Body of pancreas (tissue), 4 donors: Measurements from ENCODE around the gene EPHB1. TPM values are rescaled to one million over a fixed set of nuclear protein-coding genes. Genes with fewer than 3 reads are reported as not detected.

Source experiments
- ATAC-seq: fragments of 150-250 bp; one replicate; pipeline ENCODE4 v1.9.1; 2016
- DNase-seq, 4 donors: peaks; one replicate each; pipeline ENCODE4 v3.0.0-alpha.2; 2019
- H3K27ac ChIP-seq, 4 donors: fragments of 200-600 bp; sonication (generic); 1 replicate in 3 of 4; 2 replicates in 1 of 4; pipeline versions ENCODE4 v1.5.1 to v1.6.1; 2016 to 2019; ENCODE audit warnings: mild to moderate bottlenecking in 1 of 4, mixed read lengths in 1 of 4, moderate library complexity in 1 of 4
- H3K27me3 ChIP-seq, 2 donors: fragments of 200-600 bp; sonication (generic); one replicate each; pipeline ENCODE4 v1.6.0; 2016; ENCODE audit warnings: mild to moderate bottlenecking in 1 of 2
- H3K36me3 ChIP-seq, 2 donors: fragments of 200-600 bp; sonication (generic); replicated peaks in 1 of 2; 2 replicates each; pipeline ENCODE4 v1.5.1; 2016; ENCODE audit warnings: low read depth in 2 of 2; ENCODE audit not compliant: insufficient read depth in 1 of 2
- H3K4me1 ChIP-seq: fragments of 200-600 bp; sonication (generic); one replicate; pipeline ENCODE4 v1.6.0; 2016
- H3K4me3 ChIP-seq, 2 donors: fragments of 200-600 bp; sonication (generic); 1 replicate in 1 of 2; 2 replicates in 1 of 2; pipeline ENCODE4 v1.5.1; 2016 to 2019
- H3K9me3 ChIP-seq, 3 donors: fragments of 200-600 bp; sonication (generic); 1 replicate in 2 of 3; 2 replicates in 1 of 3; pipeline ENCODE4 v1.5.1; 2016
- CTCF ChIP-seq, 7 experiments: fragments of 450-650 bp in 4 of 7; fragments of 200-600 bp in 3 of 7; sonication (generic) in 3 of 7; IDR thresholded peaks; one replicate each; pipeline ENCODE4 v1.5.1; 2016 to 2019; ENCODE audit warnings: antibody characterized with exemption in 7 of 7
- POLR2A ChIP-seq, 3 donors: fragments of 450-650 bp; IDR thresholded peaks; one replicate each; pipeline ENCODE4 v1.6.1; 2016; ENCODE audit warnings: antibody characterized with exemption in 3 of 3, mild to moderate bottlenecking in 2 of 3
- WGBS, 2 donors: methylation state at CpG; one replicate each; pipeline ENCODE4 v1.1.5; 2017; 5-methylcytosine and 5-hydroxymethylcytosine counted together
- intact Hi-C: fragments of 100-400 bp; cut with DNase I; formaldehyde crosslinking; loops from one replicate; pipeline ENCODE4 v1.15.1; 2023
- total RNA-seq, 2 donors: library from RNA; depleted of rRNA; stranded (reverse); fragments of >200 nt; gene quantifications; one replicate each; pipeline ENCODE4 v1.1.0, GENCODE V29; 2016

Gene EPHB1
- total RNA-seq, 2 donors from 2014 or later, result 1.3 TPM; not detected in 1

DNA sequence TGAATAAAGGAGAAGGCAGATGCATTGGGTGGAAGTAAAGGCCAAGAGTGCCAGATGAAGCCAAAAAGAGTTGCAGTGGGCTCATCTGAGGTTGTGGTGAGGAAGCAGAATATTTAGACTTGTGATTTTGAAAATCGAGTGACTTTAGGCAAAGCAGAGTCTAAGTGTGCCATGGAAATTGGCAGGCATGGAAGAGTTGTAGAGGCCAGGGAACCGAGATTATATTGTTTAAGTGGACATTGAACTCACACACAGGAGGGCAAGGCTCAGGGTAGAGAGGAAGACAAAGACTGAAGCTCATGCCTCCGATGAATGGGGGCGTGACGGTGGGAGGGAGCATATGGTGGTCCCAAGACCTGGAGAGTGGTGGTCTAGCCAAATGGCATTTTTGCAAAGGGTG is 347.5 kb downstream of the EPHB1 start:
- DNase-seq, result no peak
- Histone ChIP-seq H3K9me3 (no peaks in the 10 kb centered on the region), H3K4me3 (no peak overlapping the region), H3K36me3 (no peaks in the 10 kb centered on the region), H3K27me3 (no peaks in the 10 kb centered on the region), H3K4me1 (no peaks in the 10 kb centered on the region), H3K27ac (no peak overlapping the region)
- ATAC-seq, result no peak
- WGBS, 2 donors, result 71 to 76% methylated on average over 5 of the region's 5 CpGs
- TF ChIP-seq CTCF (IDR thresholded peaks at IDR 0.05) (no peak), POLR2A (IDR thresholded peaks at IDR 0.05) (no peak)
- intact Hi-C loops, result no loop called here

DNA sequence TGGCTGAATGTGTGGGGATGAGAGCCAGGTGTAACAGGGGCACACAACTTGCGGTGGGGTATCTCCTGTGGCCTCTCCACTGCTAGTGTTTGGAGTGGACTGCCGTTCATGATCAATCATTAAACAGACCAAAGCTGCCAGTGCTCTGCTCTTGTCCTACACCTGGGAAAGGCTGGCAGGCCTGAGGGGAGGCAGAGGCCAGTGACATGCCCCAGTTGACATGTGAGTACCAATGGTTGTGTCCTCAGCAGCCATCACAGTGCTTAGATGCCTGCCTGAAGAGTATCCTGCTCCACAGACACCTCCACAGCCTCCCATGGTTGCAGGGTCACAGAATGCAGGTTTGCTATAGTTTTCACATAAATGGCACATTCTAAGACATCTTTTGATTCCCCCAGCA is 348.4 kb downstream of the EPHB1 start:
- intact Hi-C loops, result no loop called here
- no peaks in the 10 kb centered on the region for H3K27me3 ChIP-seq

GRCh38 chr3:135145581-135145980 is 350.5 kb downstream of the EPHB1 start:
- Histone ChIP-seq H3K27me3 (no peaks in the 10 kb centered on the region), H3K27ac (no peak overlapping the region), H3K36me3 (no peaks in the 10 kb centered on the region), H3K4me3 (no peak overlapping the region), H3K4me1 (no peaks in the 10 kb centered on the region), H3K9me3 (no peaks in the 10 kb centered on the region)
- intact Hi-C loops, result no loop called here
- 80 to 86% methylated on average over 3 of the region's 3 CpGs for WGBS, 2 donors
- TF ChIP-seq CTCF (IDR thresholded peaks at IDR 0.05), result no peak
- no peak for TF ChIP-seq POLR2A (IDR thresholded peaks at IDR 0.05)
- DNase-seq, result no peak
- no peak for ATAC-seq

More for the DNA sequence above, 348.4 kb downstream of the EPHB1 start:
- no peak overlapping the region for H3K27ac ChIP-seq
- H3K4me1 ChIP-seq, result no peaks in the 10 kb centered on the region
- no peak for TF ChIP-seq POLR2A (IDR thresholded peaks at IDR 0.05)
- no peak for TF ChIP-seq CTCF (IDR thresholded peaks at IDR 0.05)
- 35% methylated on average over 2 of the region's 2 CpGs; no CpG with 5 or more reads in 1 of the 2 donors for WGBS, 2 donors
- ATAC-seq, result no peak
- no peak for DNase-seq
- no peak overlapping the region for H3K4me3 ChIP-seq
- no peaks in the 10 kb centered on the region for H3K36me3 ChIP-seq
- no peaks in the 10 kb centered on the region for H3K9me3 ChIP-seq

DNA sequence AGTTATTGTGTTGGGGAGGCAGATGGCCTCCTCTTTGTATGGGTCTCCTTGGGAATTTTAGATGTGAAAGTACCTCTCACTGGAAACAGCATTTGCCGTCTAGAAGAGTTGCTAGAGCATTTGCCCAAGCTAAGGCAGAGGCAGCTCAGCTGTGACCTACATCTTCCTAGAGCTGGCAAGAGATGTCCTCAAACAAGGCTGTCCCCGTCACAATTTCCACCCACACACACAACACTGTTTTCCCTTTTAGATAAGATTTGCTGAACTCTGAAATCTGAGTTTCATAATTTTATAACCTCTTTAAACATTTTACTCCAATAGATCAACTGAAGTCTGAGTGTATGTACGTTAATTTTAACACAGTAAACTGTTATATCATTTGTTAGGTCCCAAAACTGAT is 352.6 kb downstream of the EPHB1 start:
- Histone ChIP-seq H3K4me3 (no peak overlapping the region), H3K27ac (no peak overlapping the region), H3K27me3 (no peaks in the 10 kb centered on the region), H3K4me1 (no peaks in the 10 kb centered on the region), H3K36me3 (no peaks in the 10 kb centered on the region), H3K9me3 (no peaks in the 10 kb centered on the region)
- intact Hi-C loops, result no loop called here
- 25 to 39% methylated on average over 3 of the region's 3 CpGs for WGBS, 2 donors
- no peak for ATAC-seq
- TF ChIP-seq CTCF (IDR thresholded peaks at IDR 0.05) (no peak), POLR2A (IDR thresholded peaks at IDR 0.05) (no peak)
- peak in 1 of 4 donors; percentile 8 for DNase-seq

- intact Hi-C loops, result no loop called here
- WGBS, 2 donors, result 48 to 51% methylated on average over 4 of the region's 4 CpGs
- Histone ChIP-seq H3K9me3 (no peaks in the 10 kb centered on the region), H3K27ac (no peak overlapping the region), H3K27me3 (no peaks in the 10 kb centered on the region), H3K36me3 (no peaks in the 10 kb centered on the region), H3K4me3 (no peak overlapping the region), H3K4me1 (no peaks in the 10 kb centered on the region)
- ATAC-seq, result peak; percentile 55
- peak in 3 of 4 donors; percentile 8 to 28 (median 21) for DNase-seq
- TF ChIP-seq CTCF (IDR thresholded peaks at IDR 0.05), result no peak
- no peak for TF ChIP-seq POLR2A (IDR thresholded peaks at IDR 0.05)
Observed at GRCh38 chr3:135148398-135149020, 353.4 kb downstream of the EPHB1 start.
